ENCODE measurements around the gene TMEM44.
"Not testable (repeated sequence)": the region's sequence is repeated elsewhere in the genome, so short reads cannot be mapped to it uniquely, and the experiment has no call there.

Gene TMEM44

DNA sequence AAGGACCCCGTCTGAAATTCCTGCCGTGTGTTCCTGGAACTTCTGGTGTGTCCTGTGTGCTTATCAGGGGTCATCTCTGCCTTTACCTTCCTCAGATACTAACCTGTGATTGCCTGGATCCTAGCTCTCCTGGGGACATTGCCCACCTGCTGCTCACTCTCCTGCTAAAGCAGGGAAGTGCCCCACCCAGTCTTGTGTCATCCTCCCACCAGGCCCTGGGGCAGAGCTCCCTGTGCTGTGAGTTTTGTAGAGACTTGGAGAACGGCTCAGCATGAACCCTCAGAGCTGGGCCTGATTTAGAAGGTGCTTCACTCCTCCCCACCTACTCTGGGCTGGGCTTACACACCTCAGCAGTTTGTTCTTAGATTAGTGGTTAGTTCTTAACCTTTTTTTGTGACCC, 3.8 kb upstream of the TMEM44 start:
- DNase-seq (ENCODE audit: low read depth in 2 of 2), result peak in 1 of 2 donors; percentile 18
- no peak overlapping the region for H3K4me3 ChIP-seq (replicated peaks in 1 of 2; ENCODE audit: low read depth in 2 of 2, low read length in 2 of 2)
- no peak for TF ChIP-seq CTCF (IDR thresholded peaks at IDR 0.05; ENCODE audit: low read depth, low read length)

- peak; percentile 57 to 61 for DNase-seq (ENCODE audit: low read depth in 2 of 2)
- H3K4me3 ChIP-seq (replicated peaks in 1 of 2; ENCODE audit: low read depth in 2 of 2, low read length in 2 of 2), result peak overlapping the region; percentile 81 to 82
- TF ChIP-seq CTCF (IDR thresholded peaks at IDR 0.05; ENCODE audit: low read depth, low read length), result no peak
Measured at GRCh38 chr3:194632809-194633348, 340 bp downstream of the TMEM44 start.

- DNase-seq (ENCODE audit: low read depth in 2 of 2), result no peak
- no peak for TF ChIP-seq CTCF (IDR thresholded peaks at IDR 0.05; ENCODE audit: low read depth, low read length)
- peak overlapping the region; percentile 81 to 82 for H3K4me3 ChIP-seq (replicated peaks in 1 of 2; ENCODE audit: low read depth in 2 of 2, low read length in 2 of 2)
Measured at GRCh38 chr3:194632226-194632808, 902 bp downstream of the TMEM44 start.

DNA sequence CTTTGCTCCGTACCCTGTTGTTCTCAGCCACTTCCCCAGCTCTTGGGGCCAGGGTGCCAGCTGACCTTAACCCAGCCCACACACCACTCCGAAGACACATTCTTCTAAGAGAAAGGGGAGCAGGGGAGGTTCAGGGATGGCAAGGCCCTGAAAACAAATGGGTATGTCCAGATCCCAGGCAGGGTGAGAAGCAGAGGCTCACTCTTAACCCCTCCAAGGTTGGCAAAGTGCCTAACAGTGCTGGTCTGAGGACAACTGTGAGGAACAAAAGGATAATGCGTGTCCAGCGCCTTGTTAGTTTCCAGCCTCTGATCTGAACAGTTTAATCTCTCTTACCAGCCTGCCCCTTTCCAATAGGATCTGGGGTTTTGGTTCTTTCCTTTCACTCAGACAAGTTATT, 1.5 kb downstream of the TMEM44 start:
- no peak for DNase-seq (ENCODE audit: low read depth in 2 of 2)
- no peak for TF ChIP-seq CTCF (IDR thresholded peaks at IDR 0.05; ENCODE audit: low read depth, low read length)
- H3K4me3 ChIP-seq (replicated peaks in 1 of 2; ENCODE audit: low read depth in 2 of 2, low read length in 2 of 2), result peak overlapping the region in 1 of 2 donors; percentile 81

DNA sequence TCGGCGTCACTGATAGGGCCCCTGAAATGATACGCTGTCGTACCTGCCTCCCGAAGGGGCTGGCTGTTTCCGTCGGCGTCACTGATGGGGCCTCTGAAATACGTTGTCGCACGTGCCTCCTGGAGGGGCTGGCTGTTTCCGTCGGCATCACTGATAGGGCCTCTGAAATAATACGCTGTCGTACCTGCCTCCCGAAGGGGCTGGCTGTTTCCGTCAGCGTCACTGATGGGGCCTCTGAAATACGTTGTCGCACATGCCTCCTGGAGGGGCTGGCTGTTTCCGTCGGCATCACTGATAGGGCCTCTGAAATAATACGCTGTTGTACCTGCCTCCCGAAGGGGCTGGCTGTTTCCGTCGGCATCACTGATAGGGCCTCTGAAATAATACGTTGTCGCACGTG, 2.5 kb downstream of the TMEM44 start:
- DNase-seq (ENCODE audit: low read depth in 2 of 2); H3K4me3 ChIP-seq (replicated peaks in 1 of 2; ENCODE audit: low read depth in 2 of 2, low read length in 2 of 2): not testable (repeated sequence)

- DNase-seq (ENCODE audit: low read depth in 2 of 2), result no peak
- no peak for TF ChIP-seq CTCF (IDR thresholded peaks at IDR 0.05; ENCODE audit: low read depth, low read length)
- no peak overlapping the region for H3K4me3 ChIP-seq (replicated peaks in 1 of 2; ENCODE audit: low read depth in 2 of 2, low read length in 2 of 2)
Measured at GRCh38 chr3:194624956-194625355, 8.3 kb downstream of the TMEM44 start.

- H3K4me3 ChIP-seq (replicated peaks in 1 of 2; ENCODE audit: low read depth in 2 of 2, low read length in 2 of 2), result no peak overlapping the region
- TF ChIP-seq CTCF (IDR thresholded peaks at IDR 0.05; ENCODE audit: low read depth, low read length), result peak; percentile 19
- DNase-seq (ENCODE audit: low read depth in 2 of 2), result no peak
Measured at GRCh38 chr3:194623449-194624290, 9.5 kb downstream of the TMEM44 start.

Measured in cardiac fibroblast (primary cell).